Measurements from ENCODE around the gene TECPR2. TPM values are rescaled to one million over a fixed set of nuclear protein-coding genes. Genes with fewer than 3 reads are reported as not detected.

TECPR2 gene
- total RNA-seq, 1 experiment from 2014 or later: 29.7 TPM

GRCh38 chr14:102451064-102451352, 88.3 kb downstream of the TECPR2 start:
- Histone ChIP-seq H3K4me1 (replicated peaks; ENCODE audit: insufficient read depth) (no peaks in the 10 kb centered on the region), H3K4me3 (no peak overlapping the region), H3K9me3 (ENCODE audit: insufficient read depth, low read depth) (no peaks in the 10 kb centered on the region), H3K27ac (no peak overlapping the region), H3K36me3 (ENCODE audit: low read depth) (peaks cover 9% of the 10 kb centered on the region; the same call in 1 of the 2 replicates), H3K9me2 (ENCODE audit: insufficient read depth) (no peaks in the 10 kb centered on the region), H2AFZ (no peak overlapping the region), H4K20me1 (ENCODE audit: insufficient read depth) (no peaks in the 10 kb centered on the region), H3K27me3 (ENCODE audit: insufficient read depth, low read depth) (no peaks in the 10 kb centered on the region), H3F3A (ENCODE audit: insufficient read depth, low read depth) (no peaks in the 10 kb centered on the region), H3K79me2 (ENCODE audit: low read depth) (no peaks in the 10 kb centered on the region), H3K4me2 (no peak overlapping the region)
- TF ChIP-seq EZH2 (IDR thresholded peaks at IDR 0.05; ENCODE audit: low read depth): no peak
- DNase-seq: no peak
- BruUV-seq (replicated peaks): no TSS peak
- ChIA-PET CTCF (no interaction called here), POLR2A (ENCODE audit: unreplicated experiment) (no interaction called here)
- intact Hi-C loops (cut with micrococcal nuclease; ENCODE audit: unreplicated experiment): no loop called here

- no peaks in the 10 kb centered on the region for H3K79me2 ChIP-seq (ENCODE audit: low read depth)
- H3K36me3 ChIP-seq (ENCODE audit: low read depth): peaks cover 9% of the 10 kb centered on the region; the same call in 1 of the 2 replicates
- no peaks in the 10 kb centered on the region for H3K9me3 ChIP-seq (ENCODE audit: insufficient read depth, low read depth)
- ChIA-PET CTCF (no interaction called here), POLR2A (ENCODE audit: unreplicated experiment) (interaction anchor here (0.6 kb wide), 1 partner anchor 743 kb away, joined by 4 read pairs; no protein-coding TSS in a partner anchor)
- intact Hi-C loops (cut with micrococcal nuclease; ENCODE audit: unreplicated experiment): no loop called here
- TF ChIP-seq CTCF (conservative IDR thresholded peaks at IDR 0.05) (no peak), EZH2 (IDR thresholded peaks at IDR 0.05; ENCODE audit: low read depth) (no peak)
- no peaks in the 10 kb centered on the region for H3K9me2 ChIP-seq (ENCODE audit: insufficient read depth)
- no peaks in the 10 kb centered on the region for H3F3A ChIP-seq (ENCODE audit: insufficient read depth, low read depth)
- no peaks in the 10 kb centered on the region for H3K27me3 ChIP-seq (ENCODE audit: insufficient read depth, low read depth)
- no peaks in the 10 kb centered on the region for H4K20me1 ChIP-seq (ENCODE audit: insufficient read depth)
- no peak for DNase-seq
- no peak overlapping the region for H3K4me2 ChIP-seq
- no peak overlapping the region for H3K4me3 ChIP-seq
- H2AFZ ChIP-seq: no peak overlapping the region
- no TSS peak for BruUV-seq (replicated peaks)
- H3K27ac ChIP-seq: no peak overlapping the region
- no peaks in the 10 kb centered on the region for H3K4me1 ChIP-seq (replicated peaks; ENCODE audit: insufficient read depth)
Observed at GRCh38 chr14:102452302-102452701, 89.6 kb downstream of the TECPR2 start.

GRCh38 chr14:102454711-102455110, 92.0 kb downstream of the TECPR2 start:
- Histone ChIP-seq H3F3A (ENCODE audit: insufficient read depth, low read depth) (no peaks in the 10 kb centered on the region), H3K9me3 (ENCODE audit: insufficient read depth, low read depth) (no peaks in the 10 kb centered on the region), H3K4me2 (no peak overlapping the region), H4K20me1 (ENCODE audit: insufficient read depth) (no peaks in the 10 kb centered on the region), H3K4me1 (replicated peaks; ENCODE audit: insufficient read depth) (no peaks in the 10 kb centered on the region), H3K4me3 (no peak overlapping the region), H3K9me2 (ENCODE audit: insufficient read depth) (no peaks in the 10 kb centered on the region), H3K79me2 (ENCODE audit: low read depth) (no peaks in the 10 kb centered on the region), H2AFZ (no peak overlapping the region), H3K36me3 (ENCODE audit: low read depth) (peaks cover 5% of the 10 kb centered on the region; the same call in 1 of the 2 replicates), H3K27ac (no peak overlapping the region), H3K27me3 (ENCODE audit: insufficient read depth, low read depth) (no peaks in the 10 kb centered on the region)
- no TSS peak for BruUV-seq (replicated peaks)
- TF ChIP-seq CTCF (conservative IDR thresholded peaks at IDR 0.05) (no peak), EZH2 (IDR thresholded peaks at IDR 0.05; ENCODE audit: low read depth) (no peak)
- DNase-seq: no peak
- ChIA-PET CTCF (no interaction called here), POLR2A (ENCODE audit: unreplicated experiment) (no interaction called here)
- intact Hi-C loops (cut with micrococcal nuclease; ENCODE audit: unreplicated experiment): no loop called here

GRCh38 chr14:102457509-102457908, 94.8 kb downstream of the TECPR2 start:
- intact Hi-C loops (cut with micrococcal nuclease; ENCODE audit: unreplicated experiment): no loop called here
- H3K27ac ChIP-seq: no peak overlapping the region
- no peaks in the 10 kb centered on the region; the same call in 1 of the 2 replicates for H3F3A ChIP-seq (ENCODE audit: insufficient read depth, low read depth)
- no peak overlapping the region for H3K4me3 ChIP-seq
- TF ChIP-seq CTCF (conservative IDR thresholded peaks at IDR 0.05) (no peak), EZH2 (IDR thresholded peaks at IDR 0.05; ENCODE audit: low read depth) (no peak)
- no peak overlapping the region for H3K4me2 ChIP-seq
- POLR2A ChIA-PET (ENCODE audit: unreplicated experiment): no interaction called here
- no peaks in the 10 kb centered on the region for H3K79me2 ChIP-seq (ENCODE audit: low read depth)
- no peaks in the 10 kb centered on the region for H3K27me3 ChIP-seq (ENCODE audit: insufficient read depth, low read depth)
- H3K4me1 ChIP-seq (replicated peaks; ENCODE audit: insufficient read depth): no peaks in the 10 kb centered on the region
- H2AFZ ChIP-seq: no peak overlapping the region
- BruUV-seq (replicated peaks): no TSS peak
- H3K9me2 ChIP-seq (ENCODE audit: insufficient read depth): no peaks in the 10 kb centered on the region
- DNase-seq: no peak
- no peaks in the 10 kb centered on the region for H3K9me3 ChIP-seq (ENCODE audit: insufficient read depth, low read depth)
- CTCF ChIA-PET: no interaction called here
- no peaks in the 10 kb centered on the region for H3K36me3 ChIP-seq (ENCODE audit: low read depth)
- H4K20me1 ChIP-seq (ENCODE audit: insufficient read depth): no peaks in the 10 kb centered on the region

All from PC-9 (cell line).